GM10266 (cell line): ENCODE results near the gene UQCRC1.

Experiments used
- DNase-seq: peaks from one replicate; pipeline ENCODE4 v3.0.0; 2012; ENCODE audit errors: extremely low spot score
- TF ChIP-seq, protein P1 (sequence below): IDR thresholded peaks from 2 replicates; pipeline ENCODE4 v1.5.1; 2012; ENCODE audit warnings: mild to moderate bottlenecking, low read depth; ENCODE audit not compliant: control insufficient read depth, insufficient read depth; ENCODE audit errors: missing control alignments

UQCRC1 gene

DNA sequence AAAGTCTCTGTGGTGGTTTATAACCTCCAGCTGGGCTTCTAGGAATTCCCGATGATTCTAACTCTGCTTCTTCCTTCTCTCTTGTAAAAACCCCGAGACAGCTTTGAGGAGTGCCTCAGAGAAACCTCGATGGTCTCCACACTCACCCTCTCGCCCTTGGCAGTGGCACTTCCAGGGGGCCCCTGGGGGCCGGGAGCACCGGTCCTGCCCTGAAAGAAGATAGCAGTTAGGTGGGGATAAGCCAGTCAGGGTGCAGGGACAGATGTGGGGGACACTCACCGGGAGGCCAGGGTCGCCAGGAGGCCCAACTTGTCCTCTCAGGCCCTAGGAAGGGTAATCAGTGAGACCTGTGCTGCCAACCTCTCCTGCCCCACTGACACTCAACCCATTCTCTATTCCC lies 24.0 kb downstream of the UQCRC1 start:
- TF ChIP-seq, protein P1, sequence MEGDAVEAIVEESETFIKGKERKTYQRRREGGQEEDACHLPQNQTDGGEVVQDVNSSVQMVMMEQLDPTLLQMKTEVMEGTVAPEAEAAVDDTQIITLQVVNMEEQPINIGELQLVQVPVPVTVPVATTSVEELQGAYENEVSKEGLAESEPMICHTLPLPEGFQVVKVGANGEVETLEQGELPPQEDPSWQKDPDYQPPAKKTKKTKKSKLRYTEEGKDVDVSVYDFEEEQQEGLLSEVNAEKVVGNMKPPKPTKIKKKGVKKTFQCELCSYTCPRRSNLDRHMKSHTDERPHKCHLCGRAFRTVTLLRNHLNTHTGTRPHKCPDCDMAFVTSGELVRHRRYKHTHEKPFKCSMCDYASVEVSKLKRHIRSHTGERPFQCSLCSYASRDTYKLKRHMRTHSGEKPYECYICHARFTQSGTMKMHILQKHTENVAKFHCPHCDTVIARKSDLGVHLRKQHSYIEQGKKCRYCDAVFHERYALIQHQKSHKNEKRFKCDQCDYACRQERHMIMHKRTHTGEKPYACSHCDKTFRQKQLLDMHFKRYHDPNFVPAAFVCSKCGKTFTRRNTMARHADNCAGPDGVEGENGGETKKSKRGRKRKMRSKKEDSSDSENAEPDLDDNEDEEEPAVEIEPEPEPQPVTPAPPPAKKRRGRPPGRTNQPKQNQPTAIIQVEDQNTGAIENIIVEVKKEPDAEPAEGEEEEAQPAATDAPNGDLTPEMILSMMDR, result no peak
- no peak for DNase-seq

GRCh38 chr3:48584836-48585235 lies 24.6 kb downstream of the UQCRC1 start:
- TF ChIP-seq, protein P1, result no peak
- DNase-seq, result no peak

DNA sequence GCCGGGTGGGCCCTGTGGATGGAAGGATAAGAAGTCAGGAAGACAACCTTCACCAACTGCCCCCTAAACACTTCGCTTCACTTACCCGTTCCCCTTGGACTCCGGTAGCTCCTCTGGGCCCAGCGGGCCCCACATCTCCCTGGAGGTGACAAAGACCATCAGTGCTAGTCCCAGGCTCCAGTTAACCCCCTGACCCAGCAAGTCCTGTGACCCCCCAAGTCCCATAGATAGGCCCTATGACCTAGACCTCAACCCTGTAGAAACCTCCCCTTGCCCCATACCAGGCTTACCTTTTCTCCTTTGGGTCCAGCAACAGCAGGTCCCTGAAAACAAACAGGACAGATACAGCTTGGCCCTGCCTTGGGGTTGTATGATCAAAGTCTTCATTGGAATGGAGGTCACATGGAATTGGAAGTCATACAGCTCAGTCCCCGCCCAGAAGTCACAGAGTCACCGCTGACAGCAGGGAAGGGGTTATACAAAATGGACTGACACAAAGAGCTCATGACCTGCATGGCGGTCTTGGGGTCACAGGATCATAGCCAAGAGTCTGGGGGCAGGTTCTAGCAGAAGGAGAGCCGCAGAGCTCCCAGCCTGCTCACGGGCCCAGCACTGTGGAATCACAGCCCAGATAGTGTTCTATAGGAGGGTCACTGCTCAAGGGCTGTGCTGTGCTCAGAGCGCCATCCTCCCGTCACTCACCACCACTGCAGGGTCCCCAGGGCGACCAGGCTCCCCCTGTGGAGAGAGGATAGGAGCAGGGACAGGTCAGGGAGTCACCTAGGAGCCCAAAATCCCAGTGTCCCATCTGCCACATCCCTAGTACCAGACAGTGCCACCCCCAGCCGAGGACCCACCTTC lies 27.6 kb downstream of the UQCRC1 start:
- DNase-seq, result no peak
- TF ChIP-seq, protein P1, result no peak

- TF ChIP-seq, protein P1, result no peak
These were observed 32.8 kb downstream of the UQCRC1 start for GRCh38 chr3:48576647-48577046.

GRCh38 chr3:48575366-48575765 lies 34.1 kb downstream of the UQCRC1 start:
- DNase-seq, result no peak
- TF ChIP-seq, protein P1, result no peak

More at GRCh38 chr3:48576647-48577046, 32.8 kb downstream of the UQCRC1 start:
- no peak for DNase-seq

- TF ChIP-seq, protein P1, result no peak
- no peak for DNase-seq
These were observed 35.4 kb downstream of the UQCRC1 start for GRCh38 chr3:48573973-48574585.

DNA sequence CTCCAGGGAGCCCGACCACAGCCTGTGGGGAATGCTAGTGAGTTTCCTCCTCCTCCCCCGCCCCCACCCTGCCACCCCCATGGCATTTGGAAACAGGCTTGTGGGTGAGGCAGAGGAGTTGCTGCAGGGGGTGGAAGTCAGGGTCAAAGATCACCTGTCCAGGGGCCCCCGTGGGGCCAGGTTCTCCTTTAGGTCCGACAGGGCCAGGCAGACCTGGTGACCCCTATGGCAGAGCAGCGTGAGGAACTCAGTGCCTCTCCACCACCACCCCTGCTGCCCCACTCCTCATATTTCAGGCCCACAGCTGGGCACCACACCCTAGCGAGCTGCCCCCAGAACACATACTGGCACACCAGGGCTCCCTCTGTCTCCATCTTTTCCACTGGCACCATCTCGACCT lies 36.9 kb downstream of the UQCRC1 start:
- DNase-seq, result no peak
- TF ChIP-seq, protein P1, result no peak
